H1 (cell line): ENCODE results near the gene ESR1. TPM values are rescaled to one million over a fixed set of nuclear protein-coding genes. Genes with fewer than 3 reads are reported as not detected.
A peak's percentile ranks its signal among the peaks of the same experiment; 100 is the strongest.

Experiments
- CTCF ChIA-PET: fragments of 300-600 bp; sonication (Branson Sonifier 250); formaldehyde crosslinking; loops from one replicate; lab custom pipeline; 2021; ENCODE audit not compliant: partially characterized antibody; lab: Charles Lee
- POLR2A ChIA-PET: fragments of 300-600 bp; sonication (Branson Sonifier 250); formaldehyde crosslinking; loops from one replicate; lab custom pipeline; 2021; ENCODE audit warnings: inconsistent platforms; ENCODE audit not compliant: partially characterized antibody; lab: Charles Lee
- DNase-seq, 2 experiments: peaks; one replicate each; pipeline versions ENCODE4 v3.0.0 to v3.0.0-alpha.2; 2010 to 2022; ENCODE audit warnings: low spot score in 2 of 2, low read depth in 1 of 2, mixed read lengths in 1 of 2
- FAIRE-seq: peaks from 2 replicates; lab custom pipeline; 2011; peaks lifted over from hg19 to GRCh38; lab: Jason Lieb, UNC
- H2AFZ ChIP-seq: 2 replicates; pipeline ENCODE4 v1.8.1; 2012; ENCODE audit warnings: low read length, inconsistent platforms
- H2AK5ac ChIP-seq: 2 replicates; pipeline ENCODE4 v1.6.1; 2013; ENCODE audit warnings: low read depth, low read length
- H2BK120ac ChIP-seq: replicated peaks from 2 replicates; pipeline ENCODE3; 2013; ENCODE audit warnings: low read depth, low read length, inconsistent platforms
- H2BK12ac ChIP-seq: 2 replicates; pipeline ENCODE4 v1.6.1; 2013; ENCODE audit warnings: low read depth, low read length
- H2BK15ac ChIP-seq: 2 replicates; pipeline ENCODE4 v1.6.1; 2013; ENCODE audit warnings: low read length
- H2BK20ac ChIP-seq: 2 replicates; pipeline ENCODE4 v1.6.1; 2013; ENCODE audit warnings: low read length
- H2BK5ac ChIP-seq: 2 replicates; pipeline ENCODE4 v1.6.1; 2013; ENCODE audit warnings: low read depth, low read length
- H3K14ac ChIP-seq: 2 replicates; pipeline ENCODE4 v1.6.1; 2013; ENCODE audit warnings: inconsistent platforms; ENCODE audit not compliant: insufficient read length
- H3K18ac ChIP-seq: 2 replicates; pipeline ENCODE4 v1.6.1; 2013; ENCODE audit warnings: low read length; ENCODE audit errors: extremely low read depth
- H3K23ac ChIP-seq: 2 replicates; pipeline ENCODE4 v1.6.1; 2013; ENCODE audit warnings: inconsistent platforms; ENCODE audit not compliant: insufficient read length
- H3K23me2 ChIP-seq: 2 replicates; pipeline ENCODE4 v1.6.1; 2013; ENCODE audit warnings: low read depth, low read length
- H3K27ac ChIP-seq: 2 replicates; pipeline ENCODE4 v1.6.1; 2011; ENCODE audit warnings: low read depth, low read length, inconsistent platforms
- H3K27me3 ChIP-seq, 4 experiments: replicated peaks in 1 of 4; 1 replicate in 1 of 4; 2 replicates in 3 of 4; pipeline versions ENCODE4 v1.6.1 to v1.8.1; 2011 to 2013; ENCODE audit warnings: low read length in 3 of 4, mild to moderate bottlenecking in 3 of 4, inconsistent platforms in 2 of 4, mixed read lengths in 2 of 4, moderate library complexity in 1 of 4; ENCODE audit not compliant: control insufficient read depth in 3 of 4, insufficient read depth in 3 of 4; ENCODE audit errors: extremely low read depth in 1 of 4
- H3K36me3 ChIP-seq, 4 experiments: 2 replicates each; pipeline versions ENCODE4 v1.6.1 to v1.8.1; 2011 to 2013; ENCODE audit warnings: mild to moderate bottlenecking in 4 of 4, low read length in 3 of 4, moderate library complexity in 2 of 4, control low read depth in 1 of 4, inconsistent platforms in 1 of 4; ENCODE audit not compliant: insufficient read depth in 4 of 4, control insufficient read depth in 2 of 4
- H3K4ac ChIP-seq: replicated peaks from 2 replicates; pipeline ENCODE3; 2013; ENCODE audit warnings: low read length, low read depth, mixed read lengths, inconsistent platforms; ENCODE audit not compliant: insufficient read length
- H3K4me1 ChIP-seq, 4 experiments: replicated peaks in 1 of 4; 1 replicate in 1 of 4; 2 replicates in 3 of 4; pipeline versions ENCODE4 v1.6.1 to v1.8.1; 2011 to 2013; ENCODE audit warnings: low read length in 3 of 4, inconsistent platforms in 2 of 4, mixed read lengths in 1 of 4; ENCODE audit not compliant: insufficient read depth in 4 of 4, control insufficient read depth in 3 of 4
- H3K4me2 ChIP-seq, 2 experiments: 2 replicates each; pipeline versions ENCODE4 v1.6.1 to v1.8.1; 2011 to 2013; ENCODE audit warnings: low read depth in 2 of 2, low read length in 2 of 2, control low read depth in 1 of 2, inconsistent platforms in 1 of 2, mild to moderate bottlenecking in 1 of 2; ENCODE audit not compliant: insufficient read depth in 1 of 2
- H3K4me3 ChIP-seq, 4 experiments: fragments of 200-600, 300-600 bp in 1 of 4; sonication (generic), shearing (Covaris generic), sonication (Bioruptor Twin) in 1 of 4; 2 replicates each; pipeline versions ENCODE4 v1.5.1 to v1.8.1; 2011 to 2016; ENCODE audit warnings: low read length in 4 of 4, low read depth in 3 of 4, control low read depth in 2 of 4, inconsistent platforms in 2 of 4, mild to moderate bottlenecking in 2 of 4, mixed read lengths in 1 of 4, moderate library complexity in 1 of 4; ENCODE audit not compliant: insufficient read depth in 2 of 4; ENCODE audit errors: extremely low read depth in 1 of 4
- H3K56ac ChIP-seq: replicated peaks from 2 replicates; pipeline ENCODE3; 2013; ENCODE audit warnings: low read depth, mild to moderate bottlenecking, mixed read lengths, low read length, inconsistent platforms; ENCODE audit not compliant: insufficient read length
- H3K79me1 ChIP-seq: 2 replicates; pipeline ENCODE4 v1.6.1; 2013; ENCODE audit warnings: low read depth, low read length, control low read depth
- H3K79me2 ChIP-seq, 2 experiments: 2 replicates each; pipeline versions ENCODE4 v1.6.1 to v1.8.1; 2012 to 2013; ENCODE audit warnings: low read length in 2 of 2, mild to moderate bottlenecking in 2 of 2, inconsistent platforms in 1 of 2; ENCODE audit not compliant: insufficient read depth in 2 of 2, control insufficient read depth in 1 of 2
- H3K9ac ChIP-seq, 4 experiments: replicated peaks in 1 of 4; 1 replicate in 1 of 4; 2 replicates in 3 of 4; pipeline versions ENCODE4 v1.6.1 to v1.8.1; 2011 to 2013; ENCODE audit warnings: low read depth in 3 of 4, low read length in 3 of 4, control low read depth in 2 of 4, mild to moderate bottlenecking in 2 of 4, moderate library complexity in 2 of 4, inconsistent platforms in 1 of 4; ENCODE audit errors: extremely low read depth in 1 of 4
- H3K9me3 ChIP-seq, 2 experiments: 2 replicates each; pipeline versions ENCODE4 v1.6.1 to v1.8.1; 2012 to 2013; ENCODE audit warnings: mild to moderate bottlenecking in 2 of 2, moderate library complexity in 2 of 2, control low read depth in 1 of 2, inconsistent platforms in 1 of 2, low read depth in 1 of 2, low read length in 1 of 2, mixed read lengths in 1 of 2; ENCODE audit not compliant: insufficient read depth in 2 of 2
- H4K20me1 ChIP-seq, 2 experiments: replicated peaks in 1 of 2; 2 replicates each; pipeline versions ENCODE3 to v1.8.1; 2011 to 2013; ENCODE audit warnings: inconsistent platforms in 2 of 2, low read length in 2 of 2, mild to moderate bottlenecking in 1 of 2; ENCODE audit not compliant: insufficient read depth in 2 of 2, control insufficient read depth in 1 of 2
- H4K5ac ChIP-seq: 2 replicates; pipeline ENCODE4 v1.6.1; 2013; ENCODE audit warnings: low read length, low read depth, mixed read lengths, inconsistent platforms; ENCODE audit not compliant: insufficient read length
- H4K8ac ChIP-seq: 2 replicates; pipeline ENCODE4 v1.8.0; 2013; ENCODE audit warnings: mild to moderate bottlenecking, moderate library complexity, low read length, inconsistent platforms; ENCODE audit not compliant: insufficient read depth; ENCODE audit errors: extremely low read depth
- H4K91ac ChIP-seq: replicated peaks from 2 replicates; pipeline ENCODE3; 2013; ENCODE audit warnings: low read length, mixed read lengths, inconsistent platforms; ENCODE audit not compliant: insufficient read length
- FOSL1 ChIP-seq: IDR thresholded peaks from 2 replicates; pipeline ENCODE4 v1.6.1; 2011; ENCODE audit warnings: mild to moderate bottlenecking, low read depth, low read length, moderate library complexity; ENCODE audit not compliant: insufficient read depth
- WGBS, 2 experiments: shearing (Covaris generic) in 1 of 2; methylation state at CpG; one replicate each; pipeline versions ENCODE4 v1.1.6 to v1.1.7; 2013 to 2015; ENCODE audit warnings: low lambda C conversion rate in 2 of 2, mixed read lengths in 2 of 2, inconsistent platforms in 1 of 2, low coverage in 1 of 2, missing lambda C conversion rate in 1 of 2; ENCODE audit not compliant: insufficient replicate concordance in 2 of 2, insufficient coverage in 1 of 2, insufficient read length in 1 of 2; ENCODE audit errors: extremely low coverage in 1 of 2, missing lambda C conversion rate in 1 of 2; 5-methylcytosine and 5-hydroxymethylcytosine counted together
- polyA plus RNA-seq, 7 experiments: library from polyadenylated mRNA; depleted of rRNA in 3 of 7; stranded (reverse) in 5 of 7; unstranded in 2 of 7; fragments of >200 nt in 5 of 7; fragments of 200-250 nt in 2 of 7; gene quantifications; 1 replicate in 5 of 7; 2 replicates in 1 of 7; 4 replicates in 1 of 7; pipeline versions ENCODE4 v1.2.1 to v1.2.3, GENCODE V29; 2011 to 2013; ENCODE audit warnings: missing spikeins in 2 of 7, mixed read lengths in 2 of 7
- total RNA-seq: library from RNA; stranded (reverse); fragmentation: NEBNext Ultra II Directional; extraction: Animal tissue kit (Norgen Biotek cat#: 25700); gene quantifications from 2 replicates; pipeline ENCODE4 v1.2.1, GENCODE V29; 2021
- TF ChIP-seq, protein P1 (sequence below), 3 experiments: IDR thresholded peaks; 1 replicate in 2 of 3; 2 replicates in 1 of 3; pipeline versions ENCODE4 v1.5.1 to v1.6.1; 2011; ENCODE audit warnings: low read length in 3 of 3, mild to moderate bottlenecking in 3 of 3, inconsistent platforms in 2 of 3, low read depth in 1 of 3, moderate library complexity in 1 of 3; ENCODE audit not compliant: insufficient read depth in 1 of 3; ENCODE audit errors: control extremely low read depth in 1 of 3

Gene ESR1
- total and polyA plus RNA-seq, 2 of the 8 experiments (the other 6 are each of a cell fraction or from before 2014, with no cell fraction given): 0.03 to 0.17 TPM

DNA sequence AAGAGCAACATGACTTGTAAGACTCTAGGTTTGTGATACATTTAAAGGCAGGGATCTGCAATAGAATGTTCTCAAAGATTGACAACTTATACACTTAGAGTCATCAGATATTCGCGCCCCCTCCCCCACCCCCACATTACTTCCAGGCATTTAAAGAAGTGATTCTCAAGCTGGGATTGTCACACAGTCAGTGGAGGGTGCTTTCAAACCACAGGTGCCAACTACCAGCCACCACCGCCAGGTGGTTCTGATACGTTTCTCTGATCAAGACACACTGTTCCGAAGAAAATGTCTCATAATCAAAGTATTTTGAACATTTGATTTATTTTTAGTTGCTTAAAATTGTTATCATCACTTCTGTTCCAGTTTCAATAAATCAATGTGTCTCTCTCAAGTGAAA lies 357.5 kb downstream of the ESR1 start:
- Histone ChIP-seq H2AFZ (no peak overlapping the region), H2BK20ac (no peak overlapping the region), H4K8ac (no peak overlapping the region), H3K23me2 (no peaks in the 10 kb centered on the region), H3K36me3 (no peaks in the 10 kb centered on the region), H2BK120ac (no peak overlapping the region), H2BK5ac (no peak overlapping the region), H3K27ac (no peak overlapping the region), H2BK15ac (no peak overlapping the region), H3K56ac (no peak overlapping the region), H4K20me1 (no peaks in the 10 kb centered on the region), H3K79me2 (no peaks in the 10 kb centered on the region), H3K4me1 (peaks cover 0 to 5% (median under 1%) of the 10 kb centered on the region in 4 experiments; a peak in 2 of 7 replicates), H3K27me3 (no peaks in the 10 kb centered on the region), H3K4ac (no peak overlapping the region), H3K9me3 (no peaks in the 10 kb centered on the region), H3K18ac (no peak overlapping the region), H3K4me3 (no peak overlapping the region), H3K14ac (no peak overlapping the region), H2BK12ac (no peak overlapping the region), H3K23ac (no peak overlapping the region), H4K5ac (no peak overlapping the region), H3K9ac (no peak overlapping the region), H3K79me1 (no peaks in the 10 kb centered on the region), H3K4me2 (no peak overlapping the region), H2AK5ac (no peak overlapping the region), H4K91ac (no peak overlapping the region)
- TF ChIP-seq FOSL1: no peak
- TF ChIP-seq, protein P1, sequence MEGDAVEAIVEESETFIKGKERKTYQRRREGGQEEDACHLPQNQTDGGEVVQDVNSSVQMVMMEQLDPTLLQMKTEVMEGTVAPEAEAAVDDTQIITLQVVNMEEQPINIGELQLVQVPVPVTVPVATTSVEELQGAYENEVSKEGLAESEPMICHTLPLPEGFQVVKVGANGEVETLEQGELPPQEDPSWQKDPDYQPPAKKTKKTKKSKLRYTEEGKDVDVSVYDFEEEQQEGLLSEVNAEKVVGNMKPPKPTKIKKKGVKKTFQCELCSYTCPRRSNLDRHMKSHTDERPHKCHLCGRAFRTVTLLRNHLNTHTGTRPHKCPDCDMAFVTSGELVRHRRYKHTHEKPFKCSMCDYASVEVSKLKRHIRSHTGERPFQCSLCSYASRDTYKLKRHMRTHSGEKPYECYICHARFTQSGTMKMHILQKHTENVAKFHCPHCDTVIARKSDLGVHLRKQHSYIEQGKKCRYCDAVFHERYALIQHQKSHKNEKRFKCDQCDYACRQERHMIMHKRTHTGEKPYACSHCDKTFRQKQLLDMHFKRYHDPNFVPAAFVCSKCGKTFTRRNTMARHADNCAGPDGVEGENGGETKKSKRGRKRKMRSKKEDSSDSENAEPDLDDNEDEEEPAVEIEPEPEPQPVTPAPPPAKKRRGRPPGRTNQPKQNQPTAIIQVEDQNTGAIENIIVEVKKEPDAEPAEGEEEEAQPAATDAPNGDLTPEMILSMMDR (IDR thresholded peaks at IDR 0.05; ENCODE audit: control extremely low read depth in 1 of 3, insufficient read depth in 1 of 3, low read depth in 1 of 3, low read length in 3 of 3): peak in 1 of 3 experiments; percentile 12; a peak in 1 of 4 replicates
- WGBS, 2 experiments: 80% methylated on average over 5 of the region's 5 CpGs; no CpG with 5 or more reads in 1 of the 2 experiments
- FAIRE-seq (no peak), DNase-seq (no peak)
- CTCF ChIA-PET: interaction anchor here (0.8 kb wide), 1 partner anchor 192 kb away, joined by 3 read pairs; no protein-coding TSS in a partner anchor
- POLR2A ChIA-PET: no interaction called here
